Stomach (tissue), 4 donors: Measurements from ENCODE around the gene GALNT2.

Source experiments
- CTCF ChIP-seq, 7 experiments: fragments of 450-650 bp in 4 of 7; fragments of 200-600 bp in 3 of 7; sonication (generic) in 3 of 7; IDR thresholded peaks; one replicate each; pipeline ENCODE4 v1.5.1; 2016 to 2019; ENCODE audit warnings: antibody characterized with exemption in 7 of 7, control low read depth in 2 of 7, mild to moderate bottlenecking in 1 of 7
- EP300 ChIP-seq: sonication (generic); formaldehyde crosslinking; IDR thresholded peaks from one replicate; pipeline ENCODE4 v1.6.1; 2017; ENCODE audit warnings: antibody characterized with exemption
- POLR2A ChIP-seq, 4 donors: fragments of 450-650 bp; IDR thresholded peaks; one replicate each; pipeline ENCODE4 v1.6.1; 2016; ENCODE audit warnings: antibody characterized with exemption in 4 of 4, control low read depth in 2 of 4, mild to moderate bottlenecking in 1 of 4, moderate library complexity in 1 of 4
- POLR2AphosphoS5 ChIP-seq, 3 donors: sonication (generic); formaldehyde crosslinking; IDR thresholded peaks; one replicate each; pipeline ENCODE4 v1.6.1; 2016; ENCODE audit warnings: antibody characterized with exemption in 3 of 3

- TF ChIP-seq CTCF (IDR thresholded peaks at IDR 0.05) (peak in 5 of 7 experiments; percentile 33 to 55 (median 43)), POLR2AphosphoS5 (IDR thresholded peaks at IDR 0.05) (no peak), POLR2A (IDR thresholded peaks at IDR 0.05) (no peak), EP300 (no peak)
Measured at GRCh38 chr1:230268371-230269170, 201.5 kb downstream of the GALNT2 start.
